GM21717 (cell line): ENCODE measurements around the gene PLAC8.
"Not testable (repeated sequence)": the region's sequence is repeated elsewhere in the genome, so short reads cannot be mapped to it uniquely, and the experiment has no call there.

Experiments used
- ATAC-seq: cut with Tn5 transposase; IDR thresholded peaks from one replicate; pipeline ENCODE4 v1.9.1; 2021; ENCODE audit warnings: mild to moderate bottlenecking, moderate library complexity; ENCODE audit not compliant: unreplicated experiment

PLAC8 gene

DNA sequence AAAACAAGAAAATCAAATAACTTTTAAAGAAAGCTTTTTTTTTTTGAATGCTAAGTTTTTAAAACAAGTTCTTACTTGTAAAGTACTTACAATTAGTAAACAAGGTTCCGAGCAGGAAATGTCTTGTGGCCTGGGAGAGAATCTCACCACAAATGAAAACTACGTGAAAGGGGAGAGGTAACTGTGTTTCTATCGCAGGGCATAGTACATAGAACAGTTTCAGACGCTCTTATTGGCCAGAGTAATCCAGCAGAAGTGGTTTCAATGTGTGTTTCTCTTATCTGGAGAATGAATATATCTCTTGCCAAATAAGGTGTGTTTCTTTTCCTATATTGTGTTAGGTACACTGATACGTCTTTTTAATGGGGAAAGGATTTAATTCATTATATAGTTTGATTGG lies at the start of gene PLAC8:
PLAC8 (minus strand) TSS at position 154 of the 400 bp plus-strand sequence. CDS start 6,808 bp downstream, outside the sequence.
- ATAC-seq: peak; percentile 43

- no peak for ATAC-seq
Measured at GRCh38 chr4:83153417-83153816, 38.9 kb upstream of the PLAC8 start.

DNA sequence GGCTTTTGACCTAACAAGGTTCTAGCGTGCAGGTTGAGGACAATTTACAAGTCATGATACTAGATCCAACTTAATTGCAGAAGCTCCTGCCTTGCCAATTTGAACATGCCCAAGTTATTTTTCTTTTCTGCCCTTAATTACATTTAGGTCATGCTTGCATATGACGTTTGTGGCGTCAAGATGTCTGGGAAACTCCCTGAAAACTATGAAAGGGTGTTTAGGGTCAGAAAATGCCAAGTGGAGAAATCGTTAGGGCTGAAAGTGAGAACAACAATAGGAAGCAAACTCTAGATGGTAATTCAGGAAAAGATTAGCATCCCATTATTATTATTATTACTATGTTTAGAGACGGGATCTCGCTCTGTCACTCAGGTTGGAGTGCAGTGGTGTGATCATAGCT lies 38.2 kb upstream of the PLAC8 start:
- no peak for ATAC-seq

DNA sequence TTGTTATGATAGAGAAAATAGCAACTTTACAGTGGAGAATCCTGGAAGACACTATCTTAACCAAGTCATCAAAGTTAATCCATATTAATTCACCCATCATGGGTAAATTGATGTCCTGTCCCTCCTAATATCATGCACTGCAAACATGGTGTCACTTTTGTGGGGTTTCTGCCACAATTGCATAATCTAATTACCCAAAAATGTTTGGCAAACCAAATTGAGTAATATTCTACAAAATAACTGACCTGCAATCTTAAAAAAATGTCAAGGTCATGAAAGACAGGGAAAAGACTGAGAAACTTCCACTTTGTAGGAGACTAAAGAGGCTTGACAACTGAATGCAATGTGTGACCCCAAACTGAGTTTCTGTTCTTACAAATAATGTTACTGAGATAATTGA lies 37.1 kb upstream of the PLAC8 start:
- ATAC-seq: no peak

- ATAC-seq: no peak
Measured at GRCh38 chr4:83150653-83151330, 36.3 kb upstream of the PLAC8 start.

DNA sequence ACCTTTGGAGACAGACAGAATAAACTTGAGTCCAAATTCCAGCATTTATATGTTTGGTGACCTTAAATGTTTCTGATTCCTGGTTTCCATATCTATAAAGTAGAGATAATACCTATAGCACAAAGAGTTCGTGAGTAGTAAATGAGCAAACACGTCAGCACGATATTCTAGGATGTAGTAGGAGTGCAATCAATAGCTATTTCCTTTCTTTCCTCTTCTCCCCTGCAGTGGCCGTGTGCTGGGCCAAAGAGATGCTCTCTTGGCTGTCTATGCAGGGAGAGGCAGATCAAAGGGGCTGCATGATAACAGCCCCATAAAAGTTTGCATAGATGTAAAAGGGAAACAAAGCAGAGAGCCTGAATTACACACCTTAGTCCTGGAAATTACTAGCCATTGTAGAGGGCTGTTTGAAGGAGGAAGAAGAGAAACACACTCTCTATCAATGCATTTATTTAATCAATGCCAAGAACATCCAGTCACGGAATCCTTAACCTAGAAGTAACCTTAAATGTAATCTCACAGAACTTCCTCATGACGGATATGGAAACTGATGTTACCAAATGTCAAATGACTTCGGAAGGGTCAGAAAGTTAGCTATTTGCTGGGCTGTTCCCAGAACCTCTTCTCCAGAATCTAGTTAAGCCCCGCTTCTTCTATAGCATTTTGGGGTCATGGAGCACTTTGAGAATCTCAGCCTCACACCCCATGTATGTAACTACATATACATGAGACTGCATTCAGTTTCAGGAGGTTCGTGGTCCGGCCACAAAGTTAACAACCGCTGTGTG lies 35.5 kb upstream of the PLAC8 start:
- ATAC-seq: no peak

- no peak for ATAC-seq
Measured at GRCh38 chr4:83146841-83147240, 32.3 kb upstream of the PLAC8 start.

- ATAC-seq: not testable (repeated sequence)
Measured at GRCh38 chr4:83145776-83146175, 31.2 kb upstream of the PLAC8 start.

DNA sequence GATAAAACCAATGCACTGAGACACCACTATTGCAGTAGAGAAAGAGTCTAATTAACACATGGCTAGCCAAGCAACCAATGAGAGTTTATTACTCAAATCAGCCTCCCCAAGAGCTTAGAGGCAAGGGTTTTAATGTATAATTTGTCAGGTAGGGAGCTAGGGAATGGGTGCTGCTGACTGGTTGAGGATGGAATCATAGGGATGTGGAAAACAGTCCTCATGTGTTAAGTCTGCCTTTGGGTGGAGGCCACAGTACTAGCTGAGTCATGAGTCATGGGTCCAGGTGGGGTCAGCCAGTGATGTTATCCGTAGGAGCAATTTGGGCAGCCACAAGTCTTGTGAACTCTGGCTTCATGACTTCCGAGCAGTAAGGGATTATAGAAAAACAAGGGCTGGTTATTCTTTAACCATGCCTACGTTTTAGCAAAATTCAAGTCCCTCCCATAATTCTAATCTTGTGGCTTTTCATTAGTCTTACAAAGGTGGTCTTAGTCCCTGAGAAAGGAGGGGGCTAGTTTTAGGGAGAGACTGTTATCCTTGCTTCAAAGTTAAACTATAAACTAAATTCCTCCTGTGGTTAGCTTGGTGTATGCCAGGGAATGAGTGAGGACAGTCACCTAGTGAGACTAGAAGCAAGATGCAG lies 25.1 kb upstream of the PLAC8 start:
- no peak for ATAC-seq

- no peak for ATAC-seq
Measured at GRCh38 chr4:83138946-83139345, 24.4 kb upstream of the PLAC8 start.

GRCh38 chr4:83132065-83132464 lies 17.5 kb upstream of the PLAC8 start:
- no peak for ATAC-seq

GRCh38 chr4:83129264-83129663 lies 14.7 kb upstream of the PLAC8 start:
- no peak for ATAC-seq

DNA sequence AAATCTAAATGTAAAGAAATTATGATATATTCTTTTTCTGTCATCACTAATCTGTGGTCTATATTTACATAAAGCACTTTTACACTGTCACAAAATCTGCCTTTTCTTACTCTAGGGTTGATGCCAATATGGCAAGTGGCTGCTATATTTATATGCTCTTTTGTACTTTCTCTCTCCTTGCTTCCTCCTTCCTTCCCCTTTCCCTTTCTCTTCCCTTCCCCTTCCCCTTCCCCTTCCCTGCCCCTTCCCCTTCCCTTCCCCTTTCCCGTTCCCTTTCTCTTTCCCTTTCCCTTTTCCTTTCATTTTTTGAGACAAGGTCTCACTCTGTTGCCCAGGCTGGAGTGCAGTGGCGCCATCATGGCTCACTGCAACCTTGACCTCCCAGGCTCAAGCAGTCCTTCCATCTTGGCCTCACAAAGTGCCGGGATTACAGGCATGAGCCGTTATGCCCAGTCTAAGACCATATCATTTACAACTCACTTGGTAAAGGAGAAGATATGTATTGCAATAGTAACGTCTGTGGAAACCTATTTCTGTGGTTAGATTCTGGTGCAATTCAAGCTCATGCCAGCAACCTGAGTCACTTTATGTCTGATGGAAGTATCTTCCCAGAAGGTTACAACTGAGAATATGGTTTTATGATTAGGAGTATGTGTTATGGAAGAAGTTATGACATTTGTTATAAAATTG lies 13.9 kb upstream of the PLAC8 start:
- ATAC-seq: no peak

- no peak for ATAC-seq
Measured at GRCh38 chr4:83125738-83126141, 11.2 kb upstream of the PLAC8 start.

- ATAC-seq: no peak
Measured at GRCh38 chr4:83124111-83124780, 9.7 kb upstream of the PLAC8 start.

- no peak for ATAC-seq
Measured at GRCh38 chr4:83121246-83121645, 6.7 kb upstream of the PLAC8 start.

GRCh38 chr4:83118869-83119268 lies 4.3 kb upstream of the PLAC8 start:
- ATAC-seq: no peak

GRCh38 chr4:83115656-83116285 lies 1.2 kb upstream of the PLAC8 start:
- ATAC-seq: no peak

DNA sequence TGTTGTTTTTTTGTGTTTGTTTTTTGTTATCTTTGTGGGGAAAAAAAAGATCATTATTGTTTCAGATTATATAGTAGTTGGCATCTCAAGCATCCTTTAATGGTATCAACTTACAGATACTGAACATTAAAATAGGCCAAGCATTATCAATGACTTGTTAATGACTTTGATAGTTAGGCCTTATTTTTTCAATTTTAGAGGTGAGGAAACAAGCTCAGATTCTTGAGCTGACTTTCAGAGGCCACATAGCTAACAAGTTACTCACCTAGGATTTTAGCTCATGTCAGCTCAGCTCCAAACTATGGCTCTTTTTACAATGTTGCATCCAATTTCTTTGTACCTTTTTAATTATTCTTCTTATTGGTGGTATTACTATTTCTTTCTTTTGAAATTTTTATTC lies 471 bp upstream of the PLAC8 start:
- no peak for ATAC-seq

DNA sequence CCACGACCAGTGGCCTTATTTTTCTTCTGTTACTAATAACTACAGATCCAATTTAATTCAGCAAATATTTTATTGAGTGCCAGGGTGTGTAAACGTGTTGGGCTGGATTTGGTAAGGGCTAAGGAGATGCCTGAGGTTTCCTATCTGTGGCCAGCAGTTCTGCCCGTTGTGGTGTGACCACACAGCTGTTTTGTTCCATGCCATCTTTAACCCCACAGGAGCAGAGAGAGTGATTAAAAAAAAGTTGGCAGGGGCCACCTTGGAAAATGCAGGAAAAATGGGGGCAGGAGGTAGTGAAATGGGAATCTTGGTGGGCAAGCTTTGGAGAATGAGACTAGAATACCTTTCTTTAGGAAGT lies 1.1 kb downstream of the PLAC8 start:
- no peak for ATAC-seq
